GM18519 (cell line): ENCODE data around the gene GPSM3.
"Not testable (repeated sequence)": the region's sequence is repeated elsewhere in the genome, so short reads cannot be mapped to it uniquely, and the experiment has no call there.

ENCODE experiments used
- ATAC-seq: cut with Tn5 transposase; IDR thresholded peaks from one replicate; pipeline ENCODE4 v1.9.1; 2021; ENCODE audit warnings: mild to moderate bottlenecking, moderate library complexity; ENCODE audit not compliant: unreplicated experiment, low FRiP score

The GPSM3 gene

DNA sequence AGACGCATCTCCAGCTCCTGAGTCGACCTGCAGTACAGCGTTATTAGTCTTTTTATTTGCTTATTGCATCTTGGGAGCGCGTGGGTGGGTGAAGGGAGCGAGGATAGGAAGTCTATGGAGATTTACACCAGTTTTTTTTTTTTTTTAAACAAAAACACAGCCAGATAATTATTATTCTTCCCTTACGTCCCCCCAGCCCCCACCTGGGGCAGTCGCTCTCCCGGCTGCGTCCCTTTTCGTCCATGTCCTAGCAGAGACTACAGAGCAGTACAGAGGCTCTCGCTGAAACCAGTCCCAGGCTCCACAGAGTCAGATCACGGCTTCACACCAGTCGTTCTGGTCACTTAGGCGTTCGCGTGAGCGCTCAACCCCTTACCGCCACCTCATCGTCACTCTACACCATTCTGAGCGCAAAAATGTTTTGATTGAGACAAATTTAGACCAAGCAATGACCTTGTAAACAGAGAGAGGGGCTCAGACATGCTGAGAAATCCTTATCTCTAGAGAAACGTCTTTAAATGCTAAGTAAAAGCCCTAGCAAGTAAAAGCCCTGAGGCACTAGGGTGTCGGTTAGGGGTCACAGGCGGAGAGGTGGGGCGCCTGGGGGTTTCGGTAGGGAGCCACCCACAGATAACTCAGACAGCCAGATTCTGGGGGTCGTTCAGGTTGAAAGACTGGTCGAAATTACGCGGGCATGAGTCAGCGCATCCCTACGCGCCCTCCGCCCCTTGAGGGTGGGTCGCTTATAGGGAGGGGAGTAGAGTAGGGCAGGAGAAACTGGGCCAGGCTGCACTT lies 39.5 kb downstream of the GPSM3 start:
- no peak for ATAC-seq

DNA sequence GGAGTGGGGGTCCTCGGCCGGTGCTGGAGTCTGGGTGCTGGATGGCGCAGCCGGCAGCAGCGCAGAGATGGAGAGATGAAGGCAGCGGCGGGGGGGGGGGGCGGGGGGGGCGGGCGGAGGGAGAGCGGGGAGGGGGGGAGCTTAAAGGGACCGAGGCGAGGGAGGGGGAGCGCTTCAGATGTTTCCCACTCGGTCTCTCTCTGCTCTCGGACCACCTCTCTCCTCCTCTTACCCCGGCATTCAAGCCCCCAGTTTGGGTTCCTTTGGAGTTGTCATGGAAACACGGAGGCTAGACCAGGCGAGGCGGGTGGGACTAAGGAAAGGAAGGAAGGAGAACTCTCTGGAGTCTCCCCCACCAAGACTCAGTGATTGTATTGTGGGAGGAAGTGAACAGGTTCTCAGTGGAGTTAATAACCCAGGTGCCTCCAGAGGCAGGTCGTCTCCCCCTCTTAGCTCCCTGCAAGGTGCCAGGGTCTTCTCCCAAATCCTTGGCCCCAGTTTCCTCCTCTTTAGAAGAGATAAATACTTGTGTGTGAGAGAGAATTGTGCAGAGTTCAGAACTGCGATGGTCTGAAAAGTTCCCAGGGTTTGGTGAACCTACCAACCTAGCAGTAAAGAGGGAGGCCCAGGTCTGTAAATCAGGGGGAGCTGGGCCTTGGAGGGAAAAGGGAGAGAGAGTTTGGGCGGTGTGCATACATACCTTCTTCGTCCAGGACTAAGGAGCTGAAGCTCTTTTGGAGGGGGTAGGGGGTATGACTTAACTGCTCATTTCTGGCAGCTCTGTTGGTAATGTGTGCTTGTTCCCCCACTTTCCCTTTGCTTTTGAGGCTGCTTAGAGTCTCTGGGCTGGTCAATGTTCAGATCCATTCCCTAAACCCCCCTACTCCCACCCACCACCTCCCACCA lies 40.3 kb downstream of the GPSM3 start, which contains the start of gene PRRT1:
Gene PRRT1, minus strand, starts transcription at position 77 of the 906 bp plus-strand sequence. CDS start 112 bp downstream, outside the sequence.
- ATAC-seq: no peak

DNA sequence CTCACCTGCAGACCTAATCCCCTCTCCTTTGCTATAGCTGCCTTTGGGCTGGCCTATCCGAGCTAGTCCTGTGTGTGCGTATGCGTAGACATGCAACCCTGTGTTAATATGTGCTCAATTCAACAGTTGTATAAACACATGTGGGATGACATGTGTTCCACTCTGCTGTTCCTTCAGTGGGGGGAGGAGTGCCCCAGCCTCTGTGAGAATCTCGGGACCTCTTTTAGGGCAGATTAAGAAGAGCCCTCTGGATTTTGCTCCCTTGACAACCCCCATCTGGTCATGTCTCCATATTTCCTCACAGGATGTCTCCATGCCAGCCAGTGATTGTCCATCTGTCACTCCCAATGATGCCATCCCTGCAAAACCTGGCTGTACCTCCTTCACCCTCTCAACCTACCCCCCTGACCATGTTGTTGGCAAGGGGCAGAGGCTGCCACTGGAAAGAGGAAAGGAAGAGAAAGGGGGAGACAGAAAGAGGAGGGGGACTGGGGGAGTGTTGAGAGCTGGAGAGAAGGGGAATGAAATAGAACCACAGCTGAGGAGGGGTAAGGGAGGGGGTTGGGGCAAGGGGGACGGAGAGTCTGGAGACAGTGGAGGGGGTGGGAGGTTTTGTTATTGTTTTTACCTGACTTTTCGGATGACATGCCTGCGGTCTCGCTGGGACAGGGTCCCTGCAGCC lies 41.1 kb downstream of the GPSM3 start:
- ATAC-seq: no peak

DNA sequence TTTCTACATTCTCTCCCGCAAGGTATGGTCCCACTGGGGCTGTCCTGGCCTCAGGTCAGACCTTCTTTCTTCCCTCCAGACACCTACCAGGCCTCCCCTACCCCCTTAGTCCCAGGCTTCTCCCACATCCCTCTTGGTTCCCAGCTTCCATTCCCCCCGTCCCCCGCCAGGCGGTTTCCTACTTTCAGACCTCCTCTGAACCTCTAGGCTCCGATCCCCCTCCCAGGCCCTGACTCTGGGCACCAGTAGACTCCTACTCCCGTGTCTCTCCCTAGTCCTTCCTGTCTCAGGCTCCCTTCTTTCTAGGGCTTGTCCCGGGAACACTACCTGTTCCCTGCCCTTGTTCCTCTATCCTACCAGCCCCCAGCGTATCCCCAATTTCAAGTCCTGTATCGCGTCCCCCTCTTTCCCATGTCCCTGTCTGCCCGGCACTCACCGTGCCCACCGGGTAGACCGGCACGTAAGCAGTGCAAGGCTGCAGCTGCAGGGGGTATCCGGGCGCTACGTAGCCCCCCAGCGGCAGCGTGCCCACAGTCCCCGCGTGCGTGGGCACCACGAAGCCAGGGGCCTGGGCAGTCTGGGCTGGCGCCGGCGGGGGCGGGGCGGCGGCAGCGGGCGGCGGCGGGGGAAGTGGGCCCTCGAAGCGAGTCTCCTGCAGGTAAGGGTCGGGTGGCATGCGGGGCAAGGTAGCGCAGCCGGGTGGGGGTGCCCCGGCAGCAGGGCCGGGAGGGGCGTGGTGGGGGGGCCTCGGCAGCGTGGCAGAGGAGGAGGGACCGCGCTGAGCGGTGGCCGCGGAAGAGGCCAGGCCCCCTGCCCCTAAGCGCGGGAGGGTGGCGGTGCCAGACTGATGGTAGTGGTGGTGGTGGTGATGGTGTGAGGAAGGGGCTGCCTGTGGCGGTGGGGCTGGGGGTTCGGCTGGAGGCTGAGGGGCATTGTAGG lies 42.2 kb downstream of the GPSM3 start:
- no peak for ATAC-seq

DNA sequence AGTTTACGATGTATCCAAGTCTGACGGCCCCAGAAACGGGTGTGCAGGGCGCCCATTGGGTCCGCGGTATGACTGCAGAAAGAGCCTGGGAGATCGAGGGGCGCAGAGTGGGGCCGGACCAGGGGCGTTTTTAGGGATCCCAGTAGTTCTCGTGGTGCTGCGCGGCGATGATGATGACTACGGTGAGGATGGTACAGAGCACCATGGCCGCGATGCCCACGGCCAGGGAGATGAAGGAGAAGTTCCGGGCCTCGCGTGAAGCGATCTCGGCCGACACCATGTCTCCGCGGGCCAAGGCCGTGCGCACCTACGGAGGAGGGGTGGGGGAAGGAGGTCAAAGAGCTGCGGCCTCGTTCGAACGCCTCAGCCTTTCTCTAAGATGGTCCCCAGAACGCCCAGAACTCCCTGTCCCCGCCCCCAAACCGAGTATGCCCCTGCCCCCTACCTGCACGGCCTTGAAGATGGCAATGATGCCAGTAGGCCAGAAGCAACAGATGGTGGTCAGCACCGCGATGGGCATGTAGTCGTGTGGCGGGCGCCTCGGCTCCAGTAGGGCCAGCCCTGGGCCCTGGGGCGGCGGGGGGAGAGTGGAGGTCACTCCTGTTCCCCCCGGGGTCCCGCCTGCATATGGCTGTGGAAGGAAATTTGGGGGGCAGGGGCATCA lies 43.2 kb downstream of the GPSM3 start:
- no peak for ATAC-seq

DNA sequence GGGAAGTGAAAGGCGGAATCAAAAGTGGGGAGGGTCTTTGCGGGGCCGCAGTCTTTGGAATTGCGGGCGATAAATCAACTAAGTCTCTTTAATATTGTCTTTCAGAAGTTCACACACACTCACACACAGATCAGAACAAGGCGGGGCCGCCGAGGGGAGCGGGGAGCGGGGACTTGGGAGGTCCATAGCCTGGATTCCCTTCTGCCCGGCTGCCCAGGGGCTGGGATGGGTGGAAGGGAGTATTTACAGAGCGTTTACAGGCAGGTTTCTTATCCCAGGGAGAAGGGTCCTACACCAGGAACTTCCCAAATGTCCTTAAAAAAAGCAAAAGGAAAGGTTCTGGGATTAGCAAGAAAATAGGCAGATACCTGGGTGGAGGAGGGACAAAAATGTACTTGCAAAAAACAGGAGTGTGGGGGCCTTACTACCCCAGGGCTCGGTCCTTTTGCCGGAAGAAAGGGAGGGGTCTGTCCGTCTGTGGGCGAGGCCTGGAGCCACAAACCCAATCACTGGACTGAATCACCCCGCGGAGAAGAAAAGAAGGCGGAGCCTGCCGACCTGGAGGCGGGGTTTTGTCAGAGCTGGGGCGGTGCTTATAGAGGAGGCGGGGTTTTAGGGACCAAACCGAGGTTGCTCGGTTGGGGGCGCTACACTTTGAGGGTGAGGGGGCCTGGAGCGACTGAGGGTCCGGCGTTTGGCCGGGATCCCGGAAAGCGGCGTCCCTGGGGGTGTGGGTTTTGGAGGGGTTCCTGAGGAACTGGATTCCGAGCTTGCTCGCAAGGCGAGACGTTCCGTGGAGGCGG lies 44.0 kb downstream of the GPSM3 start:
- no peak for ATAC-seq

DNA sequence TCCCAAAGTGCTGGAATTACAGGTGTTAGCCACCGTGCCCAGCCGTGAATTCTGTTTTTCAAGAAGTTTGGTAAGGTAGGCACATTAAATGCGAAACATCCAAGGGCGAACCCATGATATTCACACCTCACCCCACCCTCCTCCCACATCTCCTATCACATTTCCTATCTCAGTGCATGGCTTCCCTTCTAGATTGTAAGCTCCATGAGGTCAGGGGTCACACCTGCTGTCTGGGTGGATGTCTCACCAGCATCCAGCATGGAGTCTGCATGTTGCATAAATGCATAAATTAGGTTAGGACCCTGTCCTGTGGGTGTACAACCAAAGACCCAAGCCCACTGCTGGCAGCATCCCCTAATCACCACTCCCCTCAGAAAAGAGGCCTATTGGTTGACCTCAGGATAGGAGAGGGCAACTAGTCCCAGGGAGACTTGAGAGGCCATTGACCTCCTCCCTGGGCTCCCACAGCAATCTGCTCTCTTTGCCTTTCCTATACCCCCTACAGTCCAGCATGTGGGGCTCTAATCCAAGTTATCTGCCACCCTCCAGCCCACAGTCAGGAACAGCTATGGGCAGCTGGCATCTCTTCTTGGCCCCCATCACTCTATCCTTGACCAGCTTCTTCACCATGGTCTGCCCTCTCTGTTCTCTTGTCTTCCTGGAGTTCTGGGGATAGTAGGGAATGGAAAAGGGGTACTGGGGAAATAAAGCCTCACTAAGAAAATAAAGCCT lies 44.9 kb downstream of the GPSM3 start:
- ATAC-seq: no peak

DNA sequence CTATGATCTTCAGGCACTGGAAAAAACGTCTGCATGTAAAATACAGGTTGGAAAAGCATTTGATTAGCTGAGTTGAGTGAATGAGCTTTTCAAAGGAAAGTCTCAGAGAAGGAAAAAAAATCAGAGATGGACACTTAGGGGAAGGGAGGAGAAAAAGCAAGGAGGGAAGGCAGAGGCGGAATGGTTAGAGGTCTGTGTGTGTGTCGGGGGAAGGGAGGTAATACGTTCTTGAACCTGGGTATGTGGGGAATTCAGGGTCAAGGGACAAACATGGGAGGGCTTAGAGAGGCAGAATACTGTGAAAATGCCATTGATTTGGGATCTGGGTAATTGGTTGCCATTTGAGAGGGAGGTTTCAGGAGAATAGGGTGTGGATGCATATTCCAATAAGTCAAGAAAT lies 45.8 kb downstream of the GPSM3 start:
- no peak for ATAC-seq

DNA sequence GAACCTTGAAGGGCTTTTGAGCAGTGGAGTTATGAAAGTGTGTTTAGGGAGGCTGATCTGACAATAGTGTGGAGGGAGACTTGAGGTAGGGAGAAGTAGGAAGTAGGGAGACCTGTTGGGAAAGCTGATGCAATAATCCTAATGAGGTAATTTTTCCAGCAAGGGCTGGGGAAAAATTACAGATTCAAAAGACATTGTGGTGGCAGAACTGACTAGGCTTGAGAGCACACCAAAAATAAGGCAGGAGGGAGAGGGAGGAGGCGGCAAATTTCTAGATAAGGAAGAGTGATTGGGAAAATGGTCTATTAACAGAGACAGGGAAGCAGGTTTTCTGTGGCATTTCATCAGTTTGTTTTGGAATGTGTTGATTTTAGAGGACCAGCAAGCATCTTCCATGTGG lies 46.2 kb downstream of the GPSM3 start:
- ATAC-seq: no peak

DNA sequence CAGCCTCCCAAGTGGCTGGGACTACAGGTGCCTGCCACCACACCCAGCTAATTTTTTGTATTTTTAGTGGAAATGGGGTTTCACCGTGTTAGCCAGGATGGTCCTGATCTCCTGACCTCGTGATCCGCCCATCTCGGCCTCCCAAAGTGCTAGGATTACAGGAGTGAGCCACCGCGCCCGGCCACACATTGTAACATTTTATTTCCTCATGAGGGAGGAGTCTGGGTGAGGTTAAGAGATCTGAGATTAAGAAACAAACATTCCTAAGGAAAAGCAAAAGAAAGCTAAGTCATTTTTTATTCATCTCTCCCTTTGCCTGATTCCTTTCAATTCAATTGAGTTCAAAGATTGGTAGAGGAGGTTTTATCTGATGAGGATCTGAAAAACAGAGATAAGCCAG lies 48.2 kb downstream of the GPSM3 start:
- ATAC-seq: not testable (repeated sequence)
